Right forelimb (tissue), 1 donor: ENCODE results near the gene TPST1.
"Not testable (repeated sequence)": the region's sequence is repeated elsewhere in the genome, so short reads cannot be mapped to it uniquely, and the experiment has no call there.

Experiments used
- DNase-seq: peaks from one replicate; pipeline ENCODE4 v3.0.0-alpha.2; 2018

The TPST1 gene

GRCh38 chr7:66296557-66296956 lies 91.4 kb downstream of the TPST1 start:
- DNase-seq = no peak

DNA sequence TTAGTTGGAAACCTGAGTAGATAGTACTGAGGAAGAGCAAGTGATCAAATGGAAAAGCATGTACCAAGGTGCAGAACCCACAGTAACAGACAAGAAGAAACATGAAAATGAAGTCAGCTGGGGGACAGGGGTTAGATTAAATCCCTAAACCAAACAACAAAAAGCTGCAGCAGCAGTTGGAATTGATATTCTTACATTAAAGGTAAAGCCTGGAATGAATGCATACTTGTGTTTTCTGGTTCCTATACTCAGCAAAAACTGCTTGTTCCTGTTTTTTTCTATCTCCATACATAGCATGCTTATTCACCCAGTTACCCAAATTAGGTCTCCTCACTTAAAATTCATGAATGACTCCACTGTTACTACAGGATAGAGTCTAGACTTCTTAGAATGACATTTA lies 92.4 kb downstream of the TPST1 start:
- no peak for DNase-seq

DNA sequence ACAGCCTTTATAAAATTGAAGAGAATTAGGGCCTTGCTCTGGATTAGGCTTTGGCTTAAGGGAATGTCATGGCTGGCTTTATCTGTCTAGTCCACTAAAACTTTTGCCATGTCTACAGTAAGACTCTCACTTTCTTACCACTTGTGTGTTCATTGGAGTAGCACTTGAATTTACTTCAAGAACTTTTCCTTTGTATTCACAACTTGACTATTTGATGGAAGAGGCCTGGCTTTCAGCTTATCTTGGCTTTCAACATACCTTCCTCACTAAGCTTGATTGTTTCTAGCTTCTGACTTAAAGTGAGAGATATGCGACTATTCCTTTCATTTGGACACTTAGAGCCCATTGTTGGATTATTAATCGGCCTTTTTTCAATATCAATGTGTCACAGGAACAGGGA lies 96.1 kb downstream of the TPST1 start:
- no peak for DNase-seq

- no peak for DNase-seq
These were observed 96.6 kb downstream of the TPST1 start for GRCh38 chr7:66301737-66302136.

DNA sequence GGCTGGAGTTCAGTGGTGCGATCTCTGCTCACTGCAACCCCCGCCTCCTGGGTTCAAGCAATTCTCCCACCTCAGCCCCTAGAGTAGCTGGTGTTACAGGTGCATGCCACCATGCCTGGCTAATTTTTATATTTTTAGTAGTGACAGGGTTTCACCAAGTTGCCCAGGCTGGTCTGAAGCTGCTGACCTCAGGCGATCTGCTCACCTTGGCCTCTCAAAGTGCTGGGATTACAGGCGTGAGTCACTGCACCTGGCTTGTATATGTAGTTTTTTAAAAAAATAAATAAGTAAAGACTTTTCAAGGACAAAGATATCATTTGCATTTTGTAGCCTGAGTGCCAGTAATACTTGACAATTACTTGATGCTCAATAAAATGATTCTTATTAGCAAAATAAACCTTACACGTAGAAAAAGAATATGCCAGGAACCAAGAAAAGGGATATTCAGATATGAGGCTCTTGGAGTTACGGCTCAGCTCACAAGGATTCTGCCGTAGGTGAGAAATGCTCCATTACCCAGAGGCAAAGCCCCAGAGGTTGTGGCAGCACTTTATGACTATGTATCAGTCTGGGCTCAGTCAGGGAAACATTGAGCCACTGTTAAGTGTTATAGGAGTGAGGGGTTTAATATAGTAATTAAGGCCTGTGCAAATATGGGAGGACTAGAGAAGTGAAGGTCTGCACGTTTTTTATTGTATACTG lies 98.5 kb downstream of the TPST1 start:
- no peak for DNase-seq

- no peak for DNase-seq
These were observed 99.4 kb downstream of the TPST1 start for GRCh38 chr7:66304536-66304935.

- no peak for DNase-seq
These were observed 101.1 kb downstream of the TPST1 start for GRCh38 chr7:66306243-66306642.

- DNase-seq = no peak
These were observed 102.6 kb downstream of the TPST1 start for GRCh38 chr7:66307591-66308215.

GRCh38 chr7:66308411-66308810 lies 103.3 kb downstream of the TPST1 start:
- DNase-seq = no peak

GRCh38 chr7:66310620-66311019 lies 105.5 kb downstream of the TPST1 start:
- DNase-seq = no peak

DNA sequence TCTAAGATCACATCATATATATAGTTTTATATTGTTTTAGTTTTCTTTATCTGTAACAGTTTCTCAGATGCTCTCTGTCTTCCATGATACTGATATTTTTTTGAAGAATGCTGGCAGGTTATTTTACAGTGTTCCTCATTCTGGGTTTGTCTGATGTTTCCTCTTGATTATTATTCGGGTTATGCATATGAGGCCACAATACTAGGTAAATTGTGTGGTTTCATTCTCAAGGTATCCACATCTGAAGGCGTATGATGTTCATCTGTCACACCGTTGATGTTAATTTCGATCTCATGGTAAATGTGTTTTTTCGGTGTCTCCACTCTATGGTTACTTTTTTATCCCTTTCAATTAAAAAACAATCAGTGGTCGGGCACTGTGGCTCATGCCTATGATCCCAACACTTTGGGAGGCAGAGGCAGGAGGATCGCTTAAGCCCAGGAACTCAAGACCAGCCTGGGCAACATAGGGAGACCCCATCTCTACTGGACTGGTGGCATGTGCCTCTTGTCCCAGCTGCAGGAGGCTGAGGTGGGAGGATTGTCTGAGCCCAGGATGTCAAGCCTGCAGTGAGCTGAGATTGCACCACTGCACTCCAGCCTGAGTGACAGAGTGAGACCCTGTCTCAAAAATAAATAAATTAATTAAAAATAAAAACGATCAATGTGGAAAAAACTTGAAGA lies 108.9 kb downstream of the TPST1 start:
- no peak for DNase-seq

- DNase-seq = no peak
These were observed 110.1 kb downstream of the TPST1 start for GRCh38 chr7:66315192-66315591.

DNA sequence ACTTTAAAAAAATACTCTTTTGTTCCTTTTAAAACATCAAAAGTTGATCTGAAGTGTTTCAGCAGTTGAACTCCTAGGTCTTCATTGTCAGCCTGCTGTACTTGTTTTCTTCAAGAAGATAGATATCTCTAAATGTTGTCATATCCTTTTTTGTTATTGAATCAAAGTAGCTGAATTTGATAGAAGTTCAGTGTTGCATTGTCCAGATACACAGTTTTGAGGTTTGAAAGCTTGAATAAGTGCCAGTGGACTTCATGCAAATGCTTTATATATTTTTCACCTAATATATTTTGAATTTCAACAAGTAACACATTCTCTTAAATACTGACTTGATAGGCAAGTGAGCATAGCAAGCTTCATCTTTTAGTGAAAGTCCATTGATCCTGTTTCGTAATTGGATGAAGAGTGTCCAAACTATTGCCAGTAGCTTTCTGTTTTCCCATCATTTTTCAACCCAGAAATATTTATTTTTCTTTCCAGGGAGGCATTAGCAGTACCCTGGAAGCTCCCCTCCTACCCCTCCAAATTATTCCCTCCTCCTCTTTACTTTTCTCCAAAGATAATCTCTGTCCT lies 114.4 kb downstream of the TPST1 start:
- no peak for DNase-seq

- DNase-seq = no peak
These were observed 116.1 kb downstream of the TPST1 start for GRCh38 chr7:66321283-66321682.

- no peak for DNase-seq
These were observed 118.1 kb downstream of the TPST1 start for GRCh38 chr7:66323114-66323796.

- DNase-seq = not testable (repeated sequence)
These were observed 119.9 kb downstream of the TPST1 start for GRCh38 chr7:66324985-66325384.

GRCh38 chr7:66326501-66327215 lies 121.5 kb downstream of the TPST1 start:
- no peak for DNase-seq

- DNase-seq = no peak
These were observed 125.8 kb downstream of the TPST1 start for GRCh38 chr7:66330961-66331360.

- no peak for DNase-seq
These were observed 126.7 kb downstream of the TPST1 start for GRCh38 chr7:66331883-66332282.

- DNase-seq = no peak
These were observed 128.3 kb downstream of the TPST1 start for GRCh38 chr7:66333443-66333842.

DNA sequence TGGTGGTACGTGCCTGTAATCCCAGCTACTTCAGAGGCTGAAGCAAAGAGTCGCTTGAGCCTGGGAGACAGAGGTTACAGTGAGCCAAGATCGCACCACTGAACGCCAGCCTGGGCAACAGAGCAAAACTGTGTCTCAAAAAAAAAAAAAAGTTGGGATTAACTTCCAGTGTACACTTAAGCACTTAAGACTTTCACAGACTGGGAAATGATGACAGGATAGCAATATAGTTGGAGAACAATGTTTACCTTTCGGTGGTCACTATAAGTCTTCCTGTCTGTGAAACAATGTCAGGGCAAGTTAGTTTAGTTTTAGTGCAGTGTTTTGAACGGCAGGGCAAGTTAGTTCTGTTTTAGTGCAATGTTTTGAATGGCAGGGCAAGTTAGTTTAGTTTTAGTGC lies 130.2 kb downstream of the TPST1 start:
- DNase-seq = no peak

- no peak for DNase-seq
These were observed 131.6 kb downstream of the TPST1 start for GRCh38 chr7:66336760-66337159.

DNA sequence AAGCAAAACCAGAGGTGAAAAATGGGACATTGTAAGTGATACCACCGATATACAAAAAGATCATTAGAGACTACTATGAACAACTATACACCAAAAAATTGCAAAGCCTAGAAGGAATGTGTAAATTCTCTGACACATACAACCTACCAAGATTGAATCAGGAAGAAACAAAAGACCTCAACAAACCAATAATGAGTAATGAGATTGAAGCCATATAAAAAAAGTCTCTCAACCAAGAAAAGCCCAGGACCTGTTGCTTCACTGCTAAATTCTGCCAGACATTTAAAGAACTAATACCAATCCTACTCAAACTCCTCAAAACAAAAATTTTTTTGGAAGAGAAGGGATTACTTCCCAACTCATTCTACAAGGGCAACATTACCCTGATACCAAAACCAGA lies 134.0 kb downstream of the TPST1 start:
- no peak for DNase-seq
